DOHH2 (cell line): ENCODE results near the gene PREX1.

Source experiments
- CTCF ChIP-seq: fragments of 200-600 bp; sonication (generic); IDR thresholded peaks from one replicate; pipeline ENCODE4 v1.5.1; 2014; ENCODE audit warnings: antibody characterized with exemption, mild to moderate bottlenecking, low read depth, low read length; ENCODE audit not compliant: poor library complexity, severe bottlenecking
- EZH2phosphoT487 ChIP-seq: fragments of 200-600 bp; sonication (generic); IDR thresholded peaks from 2 replicates; pipeline ENCODE4 v1.6.1; 2017; ENCODE audit warnings: borderline replicate concordance, mild to moderate bottlenecking, antibody characterized with exemption, low read length, moderate library complexity, mixed read lengths

GRCh38 chr20:48586730-48587129, 241.1 kb downstream of the PREX1 start:
- TF ChIP-seq EZH2phosphoT487 (no peak), CTCF (no peak)
